Esophagus muscularis mucosa (tissue), 4 donors: ENCODE measurements around the gene PLCG2. TPM values are rescaled to one million over a fixed set of nuclear protein-coding genes. Genes with fewer than 3 reads are reported as not detected.

Source experiments
- DNase-seq: peaks from one replicate; pipeline ENCODE4 v3.0.0-alpha.2; 2017; ENCODE audit errors: extremely low spot score
- H3K27ac ChIP-seq, 4 donors: fragments of 200-600 bp; sonication (generic); replicated peaks in 1 of 4; 1 replicate in 3 of 4; 2 replicates in 1 of 4; pipeline ENCODE4 v1.5.1; 2016 to 2019; ENCODE audit warnings: mild to moderate bottlenecking in 1 of 4
- H3K27me3 ChIP-seq, 4 donors: fragments of 200-600 bp; sonication (generic); one replicate each; pipeline versions ENCODE4 v1.5.1 to v1.6.0; 2016 to 2019
- H3K36me3 ChIP-seq, 4 donors: fragments of 200-600 bp; sonication (generic); one replicate each; pipeline ENCODE4 v1.5.1; 2016 to 2019
- H3K4me1 ChIP-seq, 4 donors: fragments of 200-600 bp; sonication (generic); one replicate each; pipeline ENCODE4 v1.5.1; 2016 to 2019
- H3K4me3 ChIP-seq, 4 donors: fragments of 200-600 bp; sonication (generic); 1 replicate in 2 of 4; 2 replicates in 2 of 4; pipeline ENCODE4 v1.5.1; 2016 to 2019; ENCODE audit warnings: mild to moderate bottlenecking in 4 of 4, moderate library complexity in 1 of 4
- H3K9me3 ChIP-seq, 4 donors: fragments of 200-600 bp; sonication (generic); 1 replicate in 3 of 4; 2 replicates in 1 of 4; pipeline ENCODE4 v1.5.1; 2016 to 2019
- EP300 ChIP-seq: sonication (generic); formaldehyde crosslinking; IDR thresholded peaks from one replicate; pipeline ENCODE4 v1.6.1; 2017; ENCODE audit warnings: antibody characterized with exemption
- POLR2A ChIP-seq: fragments of 450-650 bp; IDR thresholded peaks from one replicate; pipeline ENCODE4 v1.6.1; 2017; ENCODE audit warnings: antibody characterized with exemption, moderate library complexity, mild to moderate bottlenecking, low read depth
- POLR2AphosphoS5 ChIP-seq, 2 donors: sonication (generic); formaldehyde crosslinking; IDR thresholded peaks; one replicate each; pipeline ENCODE4 v1.6.1; 2017; ENCODE audit warnings: antibody characterized with exemption in 2 of 2
- WGBS: methylation state at CpG from one replicate; pipeline ENCODE4 v1.1.5; 2018; 5-methylcytosine and 5-hydroxymethylcytosine counted together
- intact Hi-C: fragments of 100-400 bp; cut with DNase I; formaldehyde crosslinking; loops from one replicate; pipeline ENCODE4 v1.15.1; 2023
- total RNA-seq, 4 donors: library from RNA; depleted of rRNA; stranded (reverse); fragments of >200 nt; gene quantifications; one replicate each; pipeline versions ENCODE4 v1.1.0 to v1.2.1, GENCODE V29; 2016
- TF ChIP-seq, protein P1 (sequence below), 3 experiments: fragments of 200-600 bp in 2 of 3; fragments of 450-650 bp in 1 of 3; sonication (generic) in 2 of 3; IDR thresholded peaks; one replicate each; pipeline ENCODE4 v1.5.1; 2017 to 2019; ENCODE audit warnings: antibody characterized with exemption in 3 of 3, mild to moderate bottlenecking in 2 of 3, moderate library complexity in 1 of 3

Gene PLCG2
- total RNA-seq, 4 donors from 2014 or later: 7.1 to 11.3 (median 9.9) TPM

DNA sequence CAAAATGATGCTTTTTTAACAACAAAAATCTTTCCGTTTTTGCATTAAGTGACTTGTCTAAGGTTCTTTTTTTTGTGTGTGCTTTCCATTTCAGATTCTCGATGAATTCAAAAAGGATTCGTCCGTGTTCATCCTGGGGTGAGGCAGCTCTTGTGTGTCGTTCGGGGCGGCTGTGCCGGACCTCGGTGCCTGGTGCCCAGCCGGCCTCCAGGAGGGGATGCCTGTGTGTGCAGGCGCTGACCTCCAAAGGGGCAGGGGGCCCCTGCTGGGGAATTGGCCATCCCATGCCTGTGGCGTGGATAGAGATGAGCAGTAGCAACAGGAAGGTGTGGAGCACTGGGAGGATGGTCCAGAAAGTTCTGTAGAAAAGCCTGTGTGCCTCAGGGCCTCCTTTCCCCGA lies 101.7 kb downstream of the PLCG2 start:
- Histone ChIP-seq H3K4me3 (no peak overlapping the region), H3K27me3 (peaks cover 0 to 11% (median 0%) of the 10 kb centered on the region in 4 donors), H3K36me3 (no peaks in the 10 kb centered on the region), H3K27ac (no peak overlapping the region), H3K4me1 (no peaks in the 10 kb centered on the region), H3K9me3 (no peaks in the 10 kb centered on the region)
- DNase-seq: no peak
- no peak for TF ChIP-seq POLR2A
- TF ChIP-seq, protein P1, sequence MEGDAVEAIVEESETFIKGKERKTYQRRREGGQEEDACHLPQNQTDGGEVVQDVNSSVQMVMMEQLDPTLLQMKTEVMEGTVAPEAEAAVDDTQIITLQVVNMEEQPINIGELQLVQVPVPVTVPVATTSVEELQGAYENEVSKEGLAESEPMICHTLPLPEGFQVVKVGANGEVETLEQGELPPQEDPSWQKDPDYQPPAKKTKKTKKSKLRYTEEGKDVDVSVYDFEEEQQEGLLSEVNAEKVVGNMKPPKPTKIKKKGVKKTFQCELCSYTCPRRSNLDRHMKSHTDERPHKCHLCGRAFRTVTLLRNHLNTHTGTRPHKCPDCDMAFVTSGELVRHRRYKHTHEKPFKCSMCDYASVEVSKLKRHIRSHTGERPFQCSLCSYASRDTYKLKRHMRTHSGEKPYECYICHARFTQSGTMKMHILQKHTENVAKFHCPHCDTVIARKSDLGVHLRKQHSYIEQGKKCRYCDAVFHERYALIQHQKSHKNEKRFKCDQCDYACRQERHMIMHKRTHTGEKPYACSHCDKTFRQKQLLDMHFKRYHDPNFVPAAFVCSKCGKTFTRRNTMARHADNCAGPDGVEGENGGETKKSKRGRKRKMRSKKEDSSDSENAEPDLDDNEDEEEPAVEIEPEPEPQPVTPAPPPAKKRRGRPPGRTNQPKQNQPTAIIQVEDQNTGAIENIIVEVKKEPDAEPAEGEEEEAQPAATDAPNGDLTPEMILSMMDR (IDR thresholded peaks at IDR 0.05): no peak
- no peak for TF ChIP-seq EP300
- no peak for TF ChIP-seq POLR2AphosphoS5 (IDR thresholded peaks at IDR 0.05)
- 83% methylated on average over 13 of the region's 13 CpGs for WGBS
- intact Hi-C loops: no loop called here

DNA sequence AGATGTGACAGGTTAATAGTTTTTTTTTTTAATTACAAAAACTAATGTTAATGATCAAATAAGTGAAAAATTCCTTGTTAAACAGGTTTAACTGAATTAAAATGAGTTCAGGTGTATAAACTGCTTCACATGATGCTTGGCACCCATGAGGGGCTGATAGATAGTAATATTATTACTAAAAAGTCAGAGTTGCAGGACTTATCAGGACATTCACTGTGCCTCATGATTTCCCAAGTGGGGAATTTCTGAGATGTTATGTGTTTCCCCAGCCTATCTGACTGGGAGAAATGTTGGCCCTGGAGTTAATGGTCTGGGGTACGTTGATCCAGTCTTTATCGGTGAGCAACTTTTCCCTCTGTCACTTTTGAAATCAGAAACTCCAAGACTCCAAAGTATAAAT lies 102.1 kb downstream of the PLCG2 start:
- DNase-seq: no peak
- no peak for TF ChIP-seq EP300
- TF ChIP-seq POLR2AphosphoS5 (IDR thresholded peaks at IDR 0.05): no peak
- no peak for TF ChIP-seq POLR2A
- TF ChIP-seq, protein P1 (IDR thresholded peaks at IDR 0.05): no peak
- peaks cover 0 to 11% (median 0%) of the 10 kb centered on the region in 4 donors for H3K27me3 ChIP-seq
- H3K4me1 ChIP-seq: no peaks in the 10 kb centered on the region
- no peaks in the 10 kb centered on the region for H3K9me3 ChIP-seq
- 87% methylated on average over 2 of the region's 2 CpGs for WGBS
- no peak overlapping the region for H3K27ac ChIP-seq
- no peaks in the 10 kb centered on the region for H3K36me3 ChIP-seq
- intact Hi-C loops: no loop called here
- no peak overlapping the region for H3K4me3 ChIP-seq

DNA sequence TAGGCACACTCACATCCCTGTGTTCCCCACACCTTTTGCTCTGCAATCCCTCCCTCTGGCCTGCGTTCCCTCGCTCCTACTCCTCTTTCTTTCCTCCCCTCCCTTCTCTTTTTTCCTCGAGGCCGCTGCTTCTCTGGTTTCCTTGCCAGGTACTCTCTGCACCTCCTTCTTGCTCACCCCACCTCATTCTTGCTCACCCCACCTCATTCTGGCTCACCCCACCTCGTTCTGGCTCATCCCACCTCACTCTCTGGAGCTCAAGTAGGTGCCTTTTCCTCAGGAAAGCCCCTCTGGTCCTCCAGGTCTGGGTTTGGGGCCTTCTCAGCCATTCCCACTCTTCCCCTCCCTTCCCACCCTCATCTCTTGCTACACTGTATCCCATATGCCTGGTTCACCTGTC lies 103.5 kb downstream of the PLCG2 start:
- intact Hi-C loops: no loop called here
- WGBS: 85% methylated on average over 5 of the region's 5 CpGs
- H3K27me3 ChIP-seq: peaks cover 0 to 13% (median 0%) of the 10 kb centered on the region in 4 donors
- H3K9me3 ChIP-seq: no peaks in the 10 kb centered on the region
- H3K4me3 ChIP-seq: no peak overlapping the region
- H3K27ac ChIP-seq: no peak overlapping the region
- DNase-seq: no peak
- H3K36me3 ChIP-seq: no peaks in the 10 kb centered on the region
- TF ChIP-seq POLR2AphosphoS5 (IDR thresholded peaks at IDR 0.05) (no peak), POLR2A (no peak), EP300 (no peak)
- TF ChIP-seq, protein P1 (IDR thresholded peaks at IDR 0.05): no peak
- H3K4me1 ChIP-seq: no peaks in the 10 kb centered on the region

DNA sequence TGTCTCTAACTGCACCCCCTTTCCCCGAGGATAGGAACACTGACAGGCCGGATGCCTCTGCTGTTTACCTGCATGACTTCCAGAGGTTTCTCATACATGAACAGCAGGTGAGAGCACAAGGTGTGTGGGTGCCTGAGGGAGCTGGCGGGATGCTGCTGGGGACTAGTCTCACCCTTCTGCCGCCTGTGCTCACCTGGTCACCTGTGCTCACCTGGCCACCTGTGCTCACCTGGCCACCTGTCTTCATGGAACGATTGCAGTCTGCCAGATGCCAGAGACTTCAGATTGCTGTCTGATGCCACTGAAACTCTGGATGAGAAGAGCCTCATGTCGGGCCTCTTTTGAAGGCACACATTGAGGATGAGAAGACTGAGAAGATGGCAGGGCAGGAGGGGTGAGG lies 104.1 kb downstream of the PLCG2 start:
- intact Hi-C loops: no loop called here
- WGBS: 81% methylated on average over 3 of the region's 6 CpGs

More for the DNA sequence above, 104.1 kb downstream of the PLCG2 start:
- H3K27me3 ChIP-seq: peaks cover 0 to 13% (median 0%) of the 10 kb centered on the region in 4 donors
- H3K9me3 ChIP-seq: no peaks in the 10 kb centered on the region
- TF ChIP-seq, protein P1 (IDR thresholded peaks at IDR 0.05): no peak
- TF ChIP-seq POLR2AphosphoS5 (IDR thresholded peaks at IDR 0.05) (no peak), EP300 (no peak), POLR2A (no peak)
- no peaks in the 10 kb centered on the region for H3K36me3 ChIP-seq
- H3K4me1 ChIP-seq: no peaks in the 10 kb centered on the region
- DNase-seq: no peak
- no peak overlapping the region for H3K27ac ChIP-seq
- no peak overlapping the region for H3K4me3 ChIP-seq
